GM12801 (cell line): ENCODE measurements around the gene PCK2.

ENCODE experiments used
- CTCF ChIP-seq: IDR thresholded peaks from one replicate; pipeline ENCODE4 v1.5.1; 2011; ENCODE audit warnings: control low read depth; ENCODE audit not compliant: insufficient read length; ENCODE audit errors: extremely low read depth

PCK2 gene

GRCh38 chr14:24054646-24055045 is 39.5 kb upstream of the PCK2 start:
- no peak for TF ChIP-seq CTCF

- no peak for TF ChIP-seq CTCF
Observed at GRCh38 chr14:24055971-24056799, 37.9 kb upstream of the PCK2 start.

- no peak for TF ChIP-seq CTCF
Observed at GRCh38 chr14:24056800-24057184, 37.3 kb upstream of the PCK2 start.

- TF ChIP-seq CTCF, result no peak
Observed at GRCh38 chr14:24057271-24057670, 36.8 kb upstream of the PCK2 start.

GRCh38 chr14:24057867-24058259 is 36.2 kb upstream of the PCK2 start:
- no peak for TF ChIP-seq CTCF

GRCh38 chr14:24058260-24058950 is 35.7 kb upstream of the PCK2 start:
- TF ChIP-seq CTCF, result no peak

GRCh38 chr14:24058951-24059475 is 35.1 kb upstream of the PCK2 start:
- no peak for TF ChIP-seq CTCF
